Glomerular visceral epithelial cell (primary cell): ENCODE data around the gene ASTL.

ENCODE experiments used
- DNase-seq: peaks from one replicate; pipeline ENCODE4 v3.0.0-alpha.2; 2016; ENCODE audit errors: extremely low spot score

ASTL gene

DNA sequence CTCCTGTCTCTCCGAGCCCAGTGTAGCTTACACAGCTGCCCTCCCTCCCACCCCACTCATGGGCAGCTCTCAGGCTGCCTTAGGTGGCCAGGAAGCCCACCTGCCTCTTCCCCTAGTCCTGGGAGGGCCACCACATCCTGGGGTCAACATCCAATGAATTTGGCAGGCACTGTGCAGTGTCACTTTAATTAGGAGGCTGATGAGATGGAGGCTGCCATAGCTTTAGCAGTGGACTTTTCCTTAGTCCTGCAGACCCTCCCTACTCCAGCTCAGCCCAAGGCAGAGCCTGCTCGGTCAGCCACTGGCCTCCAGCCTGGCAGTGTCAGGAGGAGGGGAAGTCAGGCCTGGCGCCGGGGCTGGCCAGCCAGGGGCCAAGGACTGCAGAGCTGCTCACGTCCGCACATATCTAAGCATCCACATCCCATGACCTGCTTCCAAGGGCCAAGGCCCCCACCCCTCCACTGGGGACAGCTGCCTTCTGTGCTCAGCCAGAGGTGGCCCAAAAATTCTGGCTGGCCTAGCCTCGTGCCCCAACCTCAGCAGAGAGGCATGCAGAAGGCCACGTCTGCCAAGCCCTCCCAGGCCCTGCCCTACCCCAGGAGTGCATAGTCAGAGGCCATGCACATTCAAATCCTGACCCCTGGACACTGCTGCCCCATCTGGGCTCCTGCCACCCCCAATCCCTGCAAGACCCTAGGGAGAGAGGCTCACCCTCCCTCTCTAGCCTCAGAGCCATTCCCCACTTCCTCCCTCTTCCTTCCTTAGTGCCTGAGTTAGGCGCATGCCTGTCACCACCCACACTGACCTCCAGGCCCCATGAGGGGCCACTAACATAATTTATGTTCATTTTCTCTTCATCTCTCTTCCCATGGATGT lies 55.0 kb downstream of the ASTL start:
- no peak for DNase-seq

DNA sequence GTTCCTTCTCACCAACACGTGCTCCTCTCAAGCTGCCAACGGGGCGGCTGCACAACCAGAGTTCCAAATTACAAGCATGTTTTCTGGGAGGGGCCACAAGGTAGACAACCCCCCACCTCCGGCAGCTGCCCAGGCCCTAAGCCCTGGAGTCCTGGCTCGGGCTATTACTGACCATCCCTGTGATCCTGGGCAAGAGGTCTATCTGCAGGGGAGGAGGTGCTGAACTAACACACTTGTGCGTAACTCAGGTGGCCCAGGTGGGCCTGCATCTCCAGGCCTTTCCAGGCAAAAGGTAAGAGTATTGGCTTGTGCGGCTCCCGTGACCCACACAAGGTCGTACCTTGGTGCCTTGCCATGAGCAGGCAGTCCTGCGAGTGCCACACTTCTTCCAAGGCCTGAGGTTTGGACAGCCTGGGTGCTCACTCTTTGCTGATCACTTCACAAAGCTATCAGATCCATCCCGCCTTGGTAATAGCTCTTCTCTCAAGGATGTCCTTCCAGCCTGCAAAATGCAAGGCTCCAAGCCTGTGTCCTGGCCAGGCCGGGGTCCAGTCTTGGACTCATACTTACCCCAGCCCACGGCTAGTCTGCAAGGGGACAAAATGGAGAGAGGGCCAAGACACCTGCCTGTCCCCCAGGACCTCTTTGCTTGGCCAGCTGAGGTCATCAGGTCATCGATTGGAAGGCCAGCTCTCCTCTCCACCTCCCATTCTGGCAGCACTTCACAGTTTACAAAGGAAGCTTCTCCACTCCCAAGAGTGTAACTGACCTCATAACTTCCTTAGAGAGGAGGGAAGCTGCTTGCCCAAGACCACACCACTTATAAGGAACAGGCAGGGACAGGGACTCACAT lies 55.9 kb downstream of the ASTL start:
- no peak for DNase-seq

DNA sequence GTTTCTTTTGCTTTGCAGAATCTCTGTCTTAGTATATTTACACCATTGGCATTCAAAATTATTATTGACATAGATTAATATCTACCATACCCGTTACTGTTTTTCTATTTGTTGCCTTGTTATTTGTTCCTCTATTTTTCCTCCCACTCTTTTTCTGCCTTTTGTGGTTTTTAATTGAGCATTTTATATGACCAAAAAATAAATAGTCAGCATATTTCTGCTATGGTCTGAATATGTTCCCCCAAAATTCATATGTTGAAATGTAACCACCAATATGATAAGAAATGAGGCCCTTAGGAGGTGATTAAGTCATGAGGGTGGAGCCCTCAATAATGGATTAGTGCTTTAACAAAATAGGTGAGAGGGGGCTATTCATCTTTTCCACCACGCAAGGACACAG lies 57.3 kb downstream of the ASTL start:
- DNase-seq, result no peak

DNA sequence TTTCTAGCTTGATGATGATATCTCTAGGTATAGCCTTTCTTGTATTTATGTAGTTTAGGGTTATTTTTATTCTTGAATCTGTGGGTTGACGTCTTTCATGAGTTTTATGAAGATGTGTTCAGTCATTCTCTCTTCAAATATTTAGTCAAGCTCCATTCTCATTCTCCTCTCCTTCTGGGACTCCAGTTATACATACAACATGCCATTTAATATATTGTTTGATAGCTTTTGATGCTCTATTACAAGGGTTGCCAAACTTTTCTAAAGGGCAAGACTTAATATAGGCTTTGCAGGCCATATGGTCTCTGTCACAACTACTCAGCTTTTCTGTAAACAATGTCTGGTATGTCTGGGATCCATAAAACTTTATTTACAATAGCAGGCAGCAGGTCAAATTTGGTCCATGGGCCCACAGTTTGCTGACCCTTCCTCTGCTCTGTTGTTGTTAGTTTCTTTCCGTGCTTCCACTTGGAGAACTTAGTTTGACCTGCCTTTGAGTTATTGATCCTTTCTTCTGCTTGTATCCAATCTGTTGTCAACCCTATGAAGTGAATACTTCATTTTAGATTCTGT lies 63.0 kb downstream of the ASTL start:
- DNase-seq, result no peak

DNA sequence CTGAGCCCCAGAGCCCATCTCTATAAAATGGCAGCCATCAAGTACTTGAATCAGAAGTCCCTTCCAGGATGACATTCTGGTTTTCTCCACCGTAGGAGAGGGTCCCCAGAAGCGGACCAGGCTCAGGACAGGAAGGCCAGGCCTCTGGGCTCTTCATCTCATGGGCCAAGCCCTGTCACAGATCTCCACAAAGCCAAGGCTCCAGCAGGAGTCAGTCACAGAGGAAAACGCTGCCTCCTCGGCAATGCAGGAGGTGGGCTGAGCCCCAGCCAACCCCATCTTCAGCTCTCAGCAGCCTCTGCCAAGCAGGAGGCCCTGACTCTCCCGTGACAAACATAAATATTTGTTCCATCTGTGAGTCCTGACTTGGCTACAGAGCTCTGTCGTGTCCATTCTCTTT lies 64.1 kb downstream of the ASTL start:
- no peak for DNase-seq

DNA sequence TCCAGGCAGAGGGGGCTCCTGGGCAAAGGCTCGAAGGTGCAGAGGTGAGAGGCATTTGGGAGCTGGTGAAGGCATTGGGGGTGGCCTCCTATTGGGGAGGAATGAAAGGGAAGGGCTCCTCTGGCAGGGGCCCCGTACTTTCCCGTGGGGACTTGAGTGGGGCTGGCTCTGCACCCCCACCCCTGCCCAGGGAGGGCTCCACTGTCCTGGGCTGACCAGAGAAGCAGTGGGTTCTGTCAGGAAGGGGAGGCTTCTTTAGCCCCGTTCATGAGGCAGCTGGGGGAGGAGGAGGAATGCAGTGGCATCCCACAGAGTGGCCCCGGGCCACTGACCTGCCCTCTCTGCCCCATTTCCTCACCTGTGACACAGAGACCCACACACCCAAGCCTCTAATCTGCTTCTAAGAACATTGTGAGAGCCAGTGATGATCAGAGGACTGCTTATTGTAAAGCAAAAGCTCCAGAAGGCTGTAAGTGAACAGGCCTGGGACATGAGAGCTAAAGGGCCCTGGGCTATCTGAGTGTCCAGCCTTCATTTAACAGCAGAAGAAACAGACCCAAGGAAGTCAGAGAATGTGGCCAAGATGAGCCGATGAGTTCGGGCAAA lies 65.0 kb downstream of the ASTL start:
- DNase-seq, result no peak
